GM18909 (cell line): ENCODE results near the gene DTNA.
"Not testable (repeated sequence)": the region's sequence is repeated elsewhere in the genome, so short reads cannot be mapped to it uniquely, and the experiment has no call there.

Experiments used
- ATAC-seq: cut with Tn5 transposase; IDR thresholded peaks from one replicate; pipeline ENCODE4 v1.9.1; 2021; ENCODE audit warnings: mild to moderate bottlenecking; ENCODE audit not compliant: unreplicated experiment, poor library complexity

Gene DTNA

DNA sequence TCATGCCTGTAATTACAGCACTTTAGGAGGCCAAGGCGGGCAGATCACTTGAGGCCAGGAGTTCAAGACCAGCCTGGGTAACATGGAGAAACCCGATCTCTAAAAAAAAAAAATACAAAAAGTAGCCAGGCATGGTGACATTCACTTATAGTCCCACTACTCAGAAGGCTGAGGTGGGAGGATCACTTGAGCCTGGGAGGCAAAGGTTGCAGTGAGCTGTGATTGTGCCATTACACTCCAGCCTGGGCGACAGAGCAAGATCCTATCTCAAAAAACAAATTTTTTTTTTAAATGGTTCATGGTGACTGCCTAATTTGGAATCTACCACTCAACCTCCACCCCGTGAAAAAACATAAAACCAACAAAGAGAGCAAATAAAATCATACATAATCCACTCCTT lies 212.5 kb downstream of the DTNA start:
- ATAC-seq, result not testable (repeated sequence)

DNA sequence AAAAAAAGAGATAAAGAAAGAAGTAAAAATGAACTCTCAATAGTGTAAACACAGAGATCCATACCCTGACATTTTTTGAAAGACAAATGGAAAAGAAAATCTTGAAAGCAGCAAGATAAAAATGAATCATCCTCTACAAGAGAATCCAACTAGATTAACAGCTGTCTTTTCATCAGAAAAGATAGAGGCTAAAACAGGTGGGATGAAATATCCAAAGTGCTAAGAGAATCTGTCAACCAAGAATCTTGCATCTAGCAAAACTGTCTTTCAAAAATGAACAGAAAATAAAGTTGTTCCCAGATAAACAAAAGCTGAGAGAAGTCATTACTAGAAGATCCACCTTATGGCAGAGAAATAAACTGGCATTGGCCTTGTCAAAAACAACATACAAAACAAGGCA lies 213.8 kb downstream of the DTNA start:
- ATAC-seq, result no peak

DNA sequence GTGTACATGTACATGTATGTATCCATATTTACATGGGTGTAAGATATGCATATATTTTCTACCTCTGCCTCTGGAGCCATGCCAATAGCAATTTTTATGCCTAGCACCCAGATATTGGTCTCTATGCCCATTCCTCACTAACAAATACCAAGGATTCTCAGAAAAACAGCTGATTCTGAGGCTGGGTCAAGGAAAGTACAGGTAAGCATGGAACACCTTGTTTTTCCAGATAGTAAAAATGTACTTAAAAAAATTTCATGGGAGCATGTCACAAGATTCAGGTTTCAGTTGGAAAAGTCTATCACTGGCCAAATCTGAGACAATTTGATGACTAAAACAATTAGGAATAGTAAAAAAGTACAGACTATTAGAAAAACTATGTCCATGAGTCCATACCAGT lies 216.6 kb downstream of the DTNA start:
- no peak for ATAC-seq

DNA sequence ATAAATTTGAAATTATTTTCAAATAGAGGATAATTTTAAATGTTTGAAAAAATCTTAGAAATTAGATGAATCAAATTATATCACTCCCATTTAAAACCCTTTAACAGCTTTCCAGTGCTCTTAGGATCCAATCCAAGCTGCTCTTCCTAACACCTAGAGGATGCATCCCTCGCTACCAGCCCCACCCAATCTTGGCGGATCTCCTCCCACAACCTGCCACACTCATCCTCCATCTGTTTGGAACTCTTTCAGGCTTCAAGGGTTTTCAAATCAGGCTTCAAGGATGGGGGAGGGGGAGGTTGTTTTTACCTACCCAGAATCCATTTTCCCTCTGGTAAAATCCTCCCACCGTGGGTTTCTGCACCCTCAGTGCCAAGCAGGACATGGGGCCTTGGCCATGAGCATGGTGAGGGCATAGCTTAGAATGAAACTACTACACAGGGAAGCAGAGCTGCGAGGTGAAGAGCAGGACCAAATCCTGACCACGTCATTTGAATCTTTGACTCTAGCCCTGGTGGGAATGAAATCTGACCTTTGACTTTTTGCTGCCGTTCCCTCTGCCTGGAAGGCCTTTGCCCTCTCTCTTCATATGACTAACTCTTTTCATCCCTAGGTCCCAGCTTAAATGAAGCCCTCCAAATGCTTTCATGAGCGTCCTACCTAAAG lies 218.1 kb downstream of the DTNA start:
- ATAC-seq, result no peak

DNA sequence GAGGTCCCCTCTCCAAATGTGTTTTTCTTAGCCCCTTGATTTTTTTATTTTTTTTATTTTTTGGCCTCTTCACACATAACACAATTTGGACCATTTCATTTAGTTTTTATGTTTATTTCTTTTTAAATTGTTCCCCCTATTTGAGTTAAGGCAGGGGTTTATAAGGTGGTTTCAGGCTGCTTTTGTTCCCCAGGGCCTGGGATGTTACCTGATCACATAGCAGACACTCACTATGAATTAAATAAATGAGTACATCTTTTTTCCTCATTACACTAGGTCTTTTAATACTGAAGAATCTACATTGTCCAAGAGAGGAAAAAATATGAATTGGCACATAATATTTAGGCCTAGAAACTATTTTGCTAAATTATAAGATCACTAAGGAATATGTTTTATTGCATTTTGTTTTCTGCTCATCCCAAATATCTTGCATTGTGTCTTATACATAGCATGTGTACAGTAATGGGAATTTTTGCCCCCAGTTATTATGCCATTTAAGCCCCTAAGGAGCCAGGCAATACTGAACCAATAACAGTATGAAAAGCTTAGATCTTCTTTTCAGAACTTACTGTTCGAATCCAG lies 218.7 kb downstream of the DTNA start:
- no peak for ATAC-seq

DNA sequence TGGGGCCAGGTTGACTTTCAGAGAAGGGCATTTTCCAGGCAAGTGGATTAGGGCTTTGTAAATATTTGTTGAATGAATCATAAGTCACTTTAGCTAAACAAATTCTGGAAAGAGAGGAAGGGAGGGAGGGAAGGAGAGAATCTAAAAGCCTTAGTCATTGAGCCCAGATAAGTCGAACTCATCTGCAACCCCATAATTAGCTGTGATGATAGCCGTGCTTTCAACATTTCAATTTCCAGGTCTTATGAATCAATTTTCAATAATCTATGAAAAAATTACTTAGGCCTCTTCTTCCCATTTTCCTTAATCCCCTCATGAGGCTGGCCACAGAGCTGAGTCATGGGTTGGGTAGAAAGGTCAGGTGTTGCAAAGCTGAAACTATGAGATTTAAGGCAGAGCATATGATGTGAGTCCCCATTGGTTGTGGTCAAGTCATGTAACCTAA lies 219.3 kb downstream of the DTNA start:
- no peak for ATAC-seq

DNA sequence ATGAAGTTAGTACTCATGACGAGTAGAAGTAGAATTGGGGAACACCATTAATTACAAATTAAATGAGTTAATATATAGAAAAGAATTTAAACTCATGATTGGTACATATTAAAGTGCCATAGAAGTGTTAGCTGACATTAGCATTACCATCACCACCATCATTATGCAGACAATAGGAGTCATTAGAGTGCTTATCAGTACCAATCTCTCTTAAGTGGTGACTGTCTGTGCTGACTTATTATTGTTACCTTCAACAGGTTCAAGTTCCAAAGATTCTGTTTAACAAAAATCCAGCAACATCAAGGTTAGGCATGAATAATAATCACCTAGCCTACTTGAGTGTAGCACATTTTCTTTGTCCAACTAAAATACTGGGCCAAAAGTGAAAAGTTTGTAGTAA lies 222.3 kb downstream of the DTNA start:
- no peak for ATAC-seq

DNA sequence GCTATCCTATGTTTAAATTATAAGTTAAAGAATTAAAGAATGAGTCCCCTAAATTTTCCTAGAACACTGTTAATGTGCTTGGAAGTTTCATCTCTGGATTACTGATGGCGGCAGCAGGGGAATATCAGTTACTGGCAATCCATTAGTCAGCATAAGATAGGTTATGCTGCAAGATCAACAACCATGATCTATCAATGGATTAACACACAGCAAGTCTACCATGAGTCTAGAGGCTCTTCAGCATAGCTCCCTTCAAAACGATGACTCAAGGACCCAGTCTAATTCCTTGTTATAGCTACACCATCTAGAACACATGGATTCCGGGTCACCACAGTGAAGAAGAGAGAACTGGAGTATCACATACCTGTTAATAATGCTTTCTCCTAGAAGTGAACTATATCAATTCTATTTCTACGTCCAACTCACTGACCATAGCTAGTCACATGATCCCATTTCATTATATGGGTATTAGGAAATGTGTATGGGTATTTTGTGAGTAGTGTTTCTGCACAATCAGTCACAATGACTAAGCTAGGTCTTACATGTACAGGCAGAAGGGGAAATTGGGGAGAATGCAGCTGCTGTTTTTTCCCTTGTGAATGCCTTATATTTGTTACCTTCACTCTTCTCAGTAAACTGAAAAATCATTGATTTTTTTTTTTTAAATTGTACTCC lies 222.8 kb downstream of the DTNA start:
- ATAC-seq, result no peak

DNA sequence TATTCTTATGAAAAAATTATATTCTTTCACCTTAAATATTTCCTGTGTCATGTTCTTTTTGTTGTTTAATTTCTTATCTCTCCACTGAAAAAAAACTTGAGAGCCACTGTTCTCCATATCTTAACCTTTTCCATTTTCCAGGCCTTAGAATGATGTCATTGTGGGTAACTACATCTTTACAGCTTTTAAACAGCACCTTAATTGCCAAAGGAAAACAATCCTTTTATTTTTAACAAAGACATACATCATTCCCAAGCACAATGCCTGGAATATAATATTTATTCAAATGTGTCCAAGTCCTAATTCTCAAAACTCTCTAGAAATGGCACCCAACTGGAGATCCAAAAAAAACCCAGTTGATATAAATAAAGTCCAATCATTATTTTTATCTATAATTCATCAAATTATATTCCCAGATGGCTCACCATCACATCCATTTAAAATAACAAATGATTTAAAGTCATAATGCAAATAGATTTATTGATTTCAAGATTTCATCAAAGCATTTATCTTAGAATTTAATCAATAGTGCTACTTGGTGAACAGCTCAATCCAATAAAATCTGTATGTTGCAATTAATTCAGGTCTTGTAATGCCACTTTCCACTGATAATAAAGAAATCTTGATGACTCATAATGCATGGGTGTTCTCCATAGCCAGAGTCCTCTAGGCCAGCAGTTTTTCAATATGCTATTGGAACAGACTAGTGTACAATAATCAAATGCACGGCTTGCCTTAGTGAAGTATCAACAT lies 224.0 kb downstream of the DTNA start:
- no peak for ATAC-seq

DNA sequence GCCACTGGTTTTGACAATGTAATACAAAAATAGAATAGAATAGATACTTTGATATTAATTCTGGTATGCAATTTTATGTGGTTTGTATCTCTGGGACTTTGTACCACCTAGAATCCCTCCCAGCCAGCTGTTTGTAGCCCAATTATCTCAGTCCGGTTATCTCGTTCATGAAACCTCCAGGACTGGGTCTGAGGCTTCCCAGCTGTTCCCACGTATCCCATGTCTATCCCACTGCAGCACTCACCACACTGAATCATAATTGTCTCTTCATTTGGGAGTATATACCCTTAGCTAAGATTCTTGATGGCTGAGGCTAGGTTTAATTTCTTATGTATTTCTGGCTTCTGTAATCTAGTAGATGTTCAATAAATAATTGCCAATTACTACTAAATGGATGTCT lies 226.7 kb downstream of the DTNA start:
- ATAC-seq, result no peak

DNA sequence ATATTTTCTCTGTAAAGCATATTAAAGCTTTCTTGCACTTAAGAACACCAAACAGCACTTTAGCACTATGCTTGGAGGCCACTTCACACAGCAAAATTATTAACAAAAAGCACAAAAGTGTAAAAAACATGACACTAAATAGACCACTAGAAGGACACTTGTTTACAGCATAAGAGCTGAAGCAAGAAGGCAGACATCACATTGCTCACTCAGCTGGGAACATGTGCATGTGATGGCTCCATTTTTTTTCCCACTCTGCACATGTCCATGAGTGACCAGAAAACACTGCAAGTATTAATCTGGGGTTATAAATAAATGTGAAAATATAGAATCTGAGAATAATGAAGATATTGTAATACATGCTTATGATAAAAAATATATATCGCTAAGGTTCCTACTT lies 228.0 kb downstream of the DTNA start:
- no peak for ATAC-seq
